SKM-1 (cell line): ENCODE measurements around the gene FBXO21.

ENCODE experiments used
- DNase-seq: peaks from one replicate; lab custom pipeline; 2025; ENCODE audit not compliant: unreplicated experiment; lab: John Stamatoyannopoulos, UW

Gene FBXO21

DNA sequence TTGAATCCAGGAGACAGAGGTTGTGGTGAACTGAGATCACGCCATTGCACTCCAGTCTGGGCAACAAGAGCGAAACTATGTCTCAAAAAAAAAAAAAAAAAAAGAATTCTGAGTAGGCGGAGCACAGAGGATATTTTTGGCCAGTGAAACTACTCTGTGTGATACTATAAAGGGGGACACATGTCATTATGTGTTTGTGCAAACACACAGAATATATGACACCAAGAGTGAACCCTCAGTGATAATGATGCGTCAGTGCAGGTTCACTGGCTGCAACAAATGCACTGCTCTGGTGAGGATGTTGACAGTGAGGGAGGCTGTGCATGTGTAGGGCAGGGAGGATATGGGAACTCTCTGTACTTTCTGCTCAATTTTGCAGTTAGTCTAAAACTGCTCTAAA lies 24.2 kb downstream of the FBXO21 start:
- no peak for DNase-seq

GRCh38 chr12:117165342-117165741 lies 24.9 kb downstream of the FBXO21 start:
- no peak for DNase-seq

DNA sequence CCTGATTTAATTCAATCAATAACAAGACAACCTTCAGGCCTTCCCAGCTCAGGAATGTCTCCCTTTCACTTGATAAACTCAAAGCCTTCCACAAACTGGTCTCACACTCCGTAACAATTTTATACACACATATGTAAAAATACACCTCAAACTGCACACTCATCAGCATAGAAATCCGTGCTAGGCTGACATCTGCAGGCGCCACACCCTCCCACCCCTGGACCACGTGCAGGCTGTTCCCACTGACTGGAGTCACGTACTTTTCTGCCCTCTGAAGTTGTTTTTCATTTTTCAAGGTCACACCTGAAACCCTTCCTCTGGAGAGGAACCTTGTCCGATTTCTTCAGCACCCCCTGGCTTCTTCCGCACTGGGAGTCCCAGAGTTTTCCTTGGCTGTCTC lies 27.6 kb downstream of the FBXO21 start:
- DNase-seq, result no peak

- no peak for DNase-seq
Measured at GRCh38 chr12:117162167-117162539, 28.1 kb downstream of the FBXO21 start.

GRCh38 chr12:117161460-117162166 lies 28.7 kb downstream of the FBXO21 start:
- no peak for DNase-seq

DNA sequence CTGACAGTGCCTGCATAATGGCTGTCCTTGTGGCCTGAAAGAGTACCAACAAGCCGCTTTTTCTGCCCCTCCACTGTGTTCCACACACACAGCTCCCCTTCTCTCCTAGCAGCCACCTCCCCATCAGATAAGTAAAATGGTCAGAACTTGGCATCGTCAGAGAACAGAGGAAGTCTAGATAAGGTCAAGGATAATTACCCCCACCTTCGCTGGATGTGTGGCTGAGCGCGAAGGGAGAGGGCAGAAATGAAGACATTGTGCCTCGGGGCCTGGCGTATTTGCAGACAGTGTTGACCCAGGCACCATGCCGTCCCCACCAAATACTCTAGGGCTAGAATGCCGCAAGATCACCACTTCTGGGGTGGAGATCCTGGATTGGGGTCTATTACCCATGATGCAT lies 30.6 kb downstream of the FBXO21 start:
- no peak for DNase-seq

- DNase-seq, result no peak
Measured at GRCh38 chr12:117158911-117159553, 31.2 kb downstream of the FBXO21 start.

DNA sequence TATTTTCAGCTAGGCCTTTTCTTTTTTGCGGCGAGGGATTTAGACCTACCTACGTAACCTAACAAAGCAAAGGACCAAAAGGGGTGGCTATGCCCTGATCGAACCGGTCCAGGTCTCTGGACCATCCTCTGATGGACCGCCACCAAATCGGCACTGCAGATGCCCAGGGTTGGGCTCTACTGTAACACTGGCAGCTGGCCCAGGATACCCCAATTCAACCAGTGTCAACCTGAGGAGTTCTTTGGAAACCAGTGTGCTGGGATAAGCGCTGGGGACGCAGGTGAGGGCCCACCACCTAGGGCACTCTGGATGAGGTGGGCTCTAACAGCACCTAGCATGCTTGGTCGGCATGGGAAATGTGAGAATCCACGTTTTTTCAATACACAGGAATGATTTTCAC lies 32.2 kb downstream of the FBXO21 start:
- no peak for DNase-seq

GRCh38 chr12:117155278-117156060 lies 34.8 kb downstream of the FBXO21 start:
- no peak for DNase-seq

GRCh38 chr12:117152793-117153775 lies 37.2 kb downstream of the FBXO21 start:
- no peak for DNase-seq

DNA sequence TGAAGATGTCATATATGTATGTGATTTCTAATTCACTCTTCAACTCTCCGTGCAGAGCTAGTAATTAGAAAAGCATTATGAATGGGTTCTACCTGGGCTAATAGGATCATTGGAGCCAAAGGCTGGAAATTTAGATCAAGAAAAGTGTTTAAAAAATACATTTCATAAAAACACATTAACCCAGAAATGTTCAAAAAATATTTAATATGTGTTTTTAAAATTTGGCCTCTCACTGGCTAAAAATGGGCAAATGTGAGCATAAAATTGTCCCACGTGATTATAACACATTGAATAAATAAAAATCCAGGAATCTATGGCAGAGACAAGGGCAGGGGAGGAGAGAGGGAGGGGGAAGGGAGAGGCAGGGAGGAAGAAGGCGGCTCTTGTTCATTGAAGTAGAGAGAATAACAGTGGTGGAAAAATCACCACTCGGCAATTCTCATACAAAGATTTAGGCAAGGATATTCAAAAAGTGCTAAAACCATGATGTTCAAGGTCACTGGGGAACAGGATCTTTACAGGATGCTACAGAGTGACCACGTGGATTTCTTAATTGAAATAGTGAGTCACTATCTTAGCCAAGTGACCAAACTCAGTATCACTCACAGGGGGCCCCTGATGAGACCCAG lies 38.8 kb downstream of the FBXO21 start:
- DNase-seq, result no peak

DNA sequence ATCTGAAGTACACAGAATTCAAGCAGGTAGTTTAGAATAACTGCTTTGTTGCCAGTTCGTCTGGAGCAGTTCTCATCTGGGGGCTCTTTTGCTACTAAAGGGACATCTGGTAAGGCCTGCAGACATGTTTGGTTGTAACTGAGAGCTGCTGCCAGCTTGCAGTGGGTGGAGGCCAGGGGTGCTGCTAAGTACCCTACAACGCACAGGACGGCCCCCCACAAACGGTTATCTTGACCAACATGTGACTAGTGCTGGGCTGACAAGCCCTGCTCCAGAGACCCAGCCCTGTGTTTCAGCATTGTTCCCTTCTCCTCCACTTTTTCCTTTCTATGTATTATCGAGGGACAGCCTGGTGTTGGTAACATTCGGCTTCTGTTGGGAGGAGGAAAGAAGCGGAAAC lies 40.8 kb downstream of the FBXO21 start:
- no peak for DNase-seq

GRCh38 chr12:117148642-117149041 lies 41.6 kb downstream of the FBXO21 start:
- DNase-seq, result no peak

DNA sequence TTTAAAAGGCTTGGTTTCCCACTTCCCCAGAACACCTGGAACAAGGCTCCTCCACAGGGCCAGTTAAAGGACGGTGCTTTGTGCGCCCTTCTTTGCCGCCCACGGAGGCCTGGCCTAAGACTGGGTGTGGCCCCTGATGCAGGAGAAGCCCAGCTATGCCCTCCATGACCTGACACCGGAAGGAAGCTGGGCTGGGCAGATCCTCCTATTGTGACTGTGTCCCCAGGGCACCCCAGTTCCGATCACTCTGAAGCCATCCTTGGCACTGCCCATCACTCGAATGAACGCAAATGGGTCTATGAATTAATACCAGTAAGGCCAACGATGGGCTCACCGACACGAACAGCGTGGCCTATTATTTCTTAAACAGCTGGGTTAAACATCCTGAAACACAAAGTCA lies 42.6 kb downstream of the FBXO21 start:
- DNase-seq, result no peak

GRCh38 chr12:117145597-117146154 lies 44.6 kb downstream of the FBXO21 start:
- no peak for DNase-seq

DNA sequence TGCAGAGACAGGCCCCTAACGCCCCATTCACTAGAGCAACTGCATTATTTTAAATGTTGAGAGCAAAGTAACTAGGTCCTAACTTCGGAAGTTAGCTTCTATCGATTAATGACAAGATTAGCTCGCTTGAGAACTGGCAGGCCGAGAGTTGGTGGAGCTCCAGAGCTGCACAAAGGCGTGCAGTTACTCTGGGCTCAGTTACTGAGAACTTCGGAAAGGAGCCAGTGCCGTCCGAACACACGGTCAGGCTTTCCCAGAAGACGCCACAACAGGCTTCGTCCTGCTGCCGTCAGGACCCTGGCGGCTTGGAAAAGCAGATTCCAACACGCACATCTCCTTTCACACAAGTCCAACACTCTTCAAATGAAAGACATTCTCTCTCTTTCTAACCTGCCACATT lies 45.7 kb downstream of the FBXO21 start:
- DNase-seq, result no peak

- DNase-seq, result no peak
Measured at GRCh38 chr12:117143008-117143532, 47.2 kb downstream of the FBXO21 start.

DNA sequence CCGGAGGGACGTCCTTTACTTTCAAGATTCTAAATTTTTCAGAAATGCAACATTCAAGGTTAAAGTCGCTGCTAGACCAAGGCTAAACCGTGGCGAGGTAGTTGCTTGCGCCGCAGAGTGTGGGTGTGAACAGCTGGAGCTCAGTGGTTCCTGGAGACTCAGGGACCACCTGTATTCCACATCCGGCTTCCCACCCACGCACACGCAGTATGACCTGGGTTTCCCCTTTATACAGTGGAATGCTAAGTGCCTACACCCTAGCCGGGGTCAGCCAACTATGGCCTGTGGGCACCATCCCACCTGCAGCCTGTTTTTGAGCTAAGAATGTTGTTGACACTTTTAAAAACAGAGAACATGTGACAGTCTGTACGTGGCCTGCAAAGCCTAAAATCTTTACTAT lies 48.2 kb downstream of the FBXO21 start:
- no peak for DNase-seq

DNA sequence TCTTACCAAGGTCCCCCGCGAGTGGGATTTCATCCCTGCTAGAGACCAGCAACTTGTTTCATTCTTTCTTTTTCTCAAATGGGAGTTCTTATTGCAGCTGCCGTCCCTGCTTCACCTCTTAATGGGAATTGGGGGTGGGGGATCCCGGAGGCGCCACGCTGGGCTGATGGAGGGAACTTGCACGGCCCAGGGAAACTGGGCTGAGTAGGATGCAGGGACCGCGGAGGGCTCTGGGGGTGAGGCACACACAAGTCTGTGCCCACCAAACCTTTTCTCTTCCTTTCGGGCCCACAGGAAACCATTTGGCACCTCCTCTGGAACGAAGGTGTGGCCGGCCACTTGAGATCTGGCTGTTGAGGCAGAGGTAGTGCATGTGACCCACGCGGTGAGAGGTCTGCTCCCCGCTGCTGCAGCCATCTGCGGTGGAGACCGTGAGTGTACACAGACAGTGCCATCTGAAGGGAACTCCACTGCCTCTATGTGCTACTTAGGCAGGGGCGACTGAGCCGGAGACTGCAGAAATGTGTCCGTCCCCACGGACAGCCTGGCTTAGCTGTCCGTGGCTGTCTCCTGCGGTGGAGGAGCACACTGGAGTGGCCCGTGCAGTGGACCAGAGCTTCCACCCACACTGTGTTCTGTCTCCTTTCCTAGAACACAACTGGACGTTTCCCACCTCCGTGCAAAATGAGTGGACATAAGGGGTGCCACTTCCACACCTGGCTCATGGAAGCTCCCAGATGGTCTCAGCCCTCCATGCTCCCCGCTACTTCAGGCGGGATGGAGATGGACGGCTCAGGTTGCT lies 49.0 kb downstream of the FBXO21 start:
- no peak for DNase-seq
